GM18508 (cell line): ENCODE measurements around the gene SYNE3.

Source experiments
- ATAC-seq: cut with Tn5 transposase; IDR thresholded peaks from one replicate; pipeline ENCODE4 v1.9.1; 2021; ENCODE audit warnings: moderate number of reproducible peaks; ENCODE audit not compliant: insufficient read depth, unreplicated experiment

Gene SYNE3

GRCh38 chr14:95479494-95479893 lies 37.0 kb downstream of the SYNE3 start:
- ATAC-seq, result no peak

- no peak for ATAC-seq
Observed at GRCh38 chr14:95478818-95479217, 37.6 kb downstream of the SYNE3 start.

GRCh38 chr14:95478309-95478708 lies 38.1 kb downstream of the SYNE3 start:
- no peak for ATAC-seq

GRCh38 chr14:95477411-95478269 lies 38.8 kb downstream of the SYNE3 start:
- ATAC-seq, result no peak

GRCh38 chr14:95476747-95477146 lies 39.7 kb downstream of the SYNE3 start:
- no peak for ATAC-seq

- no peak for ATAC-seq
Observed at GRCh38 chr14:95475540-95476240, 40.8 kb downstream of the SYNE3 start.

GRCh38 chr14:95474941-95475340 lies 41.5 kb downstream of the SYNE3 start:
- no peak for ATAC-seq

GRCh38 chr14:95474486-95474885 lies 42.0 kb downstream of the SYNE3 start:
- ATAC-seq, result no peak

GRCh38 chr14:95472819-95473251 lies 43.6 kb downstream of the SYNE3 start:
- ATAC-seq, result no peak

- ATAC-seq, result no peak
Observed at GRCh38 chr14:95471476-95471875, 45.0 kb downstream of the SYNE3 start.

GRCh38 chr14:95471016-95471415 lies 45.4 kb downstream of the SYNE3 start:
- no peak for ATAC-seq

GRCh38 chr14:95469134-95469481 lies 47.3 kb downstream of the SYNE3 start:
- ATAC-seq, result no peak

GRCh38 chr14:95468448-95469133 lies 47.9 kb downstream of the SYNE3 start:
- no peak for ATAC-seq

GRCh38 chr14:95467657-95468056 lies 48.8 kb downstream of the SYNE3 start:
- no peak for ATAC-seq

GRCh38 chr14:95467232-95467631 lies 49.2 kb downstream of the SYNE3 start:
- no peak for ATAC-seq
